OCI-LY1 (cell line): Measurements from ENCODE around the gene ETV7.

ENCODE experiments used
- H2AFZ ChIP-seq: fragments of 200-600 bp; sonication (generic), shearing (Covaris generic); 2 replicates; pipeline ENCODE4 v1.6.0; 2014; ENCODE audit warnings: antibody characterized with exemption, mild to moderate bottlenecking, low read length
- H3F3A ChIP-seq: fragments of 200-600 bp; sonication (generic), shearing (Covaris generic); 2 replicates; pipeline ENCODE4 v1.6.0; 2014; ENCODE audit warnings: mild to moderate bottlenecking, antibody characterized with exemption, low read length, moderate library complexity; ENCODE audit not compliant: insufficient read depth
- H3K27ac ChIP-seq: fragments of 200-600 bp; sonication (generic); 2 replicates; pipeline ENCODE4 v1.5.1; 2014; ENCODE audit warnings: low read length, mixed run types, mild to moderate bottlenecking, low read depth; ENCODE audit not compliant: poor library complexity, severe bottlenecking
- H3K27me3 ChIP-seq: fragments of 200-600 bp; sonication (generic); 2 replicates; pipeline ENCODE4 v1.6.0; 2014; ENCODE audit warnings: antibody characterized with exemption, mild to moderate bottlenecking, low read length, moderate library complexity; ENCODE audit not compliant: insufficient read depth
- H3K36me3 ChIP-seq: fragments of 200-600 bp; sonication (generic); 2 replicates; pipeline ENCODE4 v1.6.1; 2014; ENCODE audit warnings: mild to moderate bottlenecking, antibody characterized with exemption, low read length, moderate library complexity, mixed read lengths; ENCODE audit not compliant: insufficient read depth
- H3K4me1 ChIP-seq: fragments of 200-600 bp; sonication (generic); 2 replicates; pipeline ENCODE4 v1.5.1; 2014; ENCODE audit warnings: mild to moderate bottlenecking, low read length, moderate library complexity; ENCODE audit not compliant: insufficient read depth, severe bottlenecking
- H3K4me2 ChIP-seq: fragments of 200-600 bp; sonication (generic), shearing (Covaris generic); 2 replicates; pipeline ENCODE4 v1.6.1; 2014; ENCODE audit warnings: low read length
- H3K4me3 ChIP-seq: fragments of 200-600 bp; sonication (generic); 2 replicates; pipeline ENCODE4 v1.5.1; 2014; ENCODE audit warnings: low read length, low read depth, mild to moderate bottlenecking, mixed read lengths; ENCODE audit not compliant: poor library complexity, severe bottlenecking
- H3K79me2 ChIP-seq: fragments of 200-600 bp; shearing (Covaris generic); 2 replicates; pipeline ENCODE4 v1.6.1; 2016; ENCODE audit warnings: mixed run types, low read length, mixed read lengths; ENCODE audit not compliant: insufficient read depth
- H3K9ac ChIP-seq: fragments of 200-600 bp; sonication (generic), shearing (Covaris generic); 2 replicates; pipeline ENCODE4 v1.6.1; 2014; ENCODE audit warnings: mild to moderate bottlenecking, low read length, mixed read lengths
- H3K9me2 ChIP-seq: fragments of 200-600 bp; sonication (generic), shearing (Covaris generic); 2 replicates; pipeline ENCODE4 v1.6.1; 2014; ENCODE audit warnings: low read depth, mild to moderate bottlenecking, low read length, mixed read lengths
- H3K9me3 ChIP-seq: fragments of 200-600 bp; shearing (Covaris generic); 2 replicates; pipeline ENCODE4 v1.6.1; 2014; ENCODE audit warnings: low read length, mixed read lengths
- H4K20me1 ChIP-seq: fragments of 200-600 bp; sonication (generic), shearing (Covaris generic); 2 replicates; pipeline ENCODE4 v1.6.0; 2016; ENCODE audit warnings: mild to moderate bottlenecking, low read length; ENCODE audit not compliant: insufficient read depth
- EZH2 ChIP-seq: fragments of 200-600 bp; sonication (generic), shearing (Covaris generic); IDR thresholded peaks from 2 replicates; pipeline ENCODE4 v1.8.0; 2017; ENCODE audit warnings: borderline replicate concordance, mixed run types, mild to moderate bottlenecking, antibody characterized with exemption, low read length, moderate library complexity, mixed read lengths
- TF ChIP-seq, protein P1 (sequence below): fragments of 200-600 bp; sonication (generic), shearing (Covaris generic); IDR thresholded peaks from 2 replicates; pipeline ENCODE4 v1.5.1; 2017; ENCODE audit warnings: mild to moderate bottlenecking, antibody characterized with exemption, low read length, moderate library complexity, mixed read lengths

The ETV7 gene

DNA sequence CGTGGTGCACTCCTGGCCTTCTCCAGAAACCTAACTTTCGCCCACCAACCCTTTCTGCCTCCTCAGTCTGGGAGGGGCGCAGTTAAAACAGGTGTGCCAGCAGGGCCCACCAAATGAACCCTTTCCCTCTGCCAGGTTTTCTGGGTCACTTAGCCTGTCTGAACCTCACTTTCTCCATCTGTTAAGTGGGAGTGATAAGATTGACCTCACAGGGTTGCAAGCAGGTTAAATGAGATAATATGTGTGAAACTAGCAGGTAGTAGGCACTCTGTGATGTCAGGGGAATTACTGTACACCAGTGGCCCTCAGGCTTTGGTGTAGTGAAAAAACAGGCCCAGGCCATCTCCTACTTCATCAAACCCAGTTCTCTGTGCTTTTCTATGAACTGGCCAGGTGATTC is 64.9 kb downstream of the ETV7 start:
- Histone ChIP-seq H3K9me3 (no peaks in the 10 kb centered on the region), H3K9ac (no peak overlapping the region), H3K9me2 (no peaks in the 10 kb centered on the region), H3K27me3 (0 out of 2 replicates have a peak, but pooled peaks cover 14% of the 10 kb centered on the region), H3K79me2 (no peaks in the 10 kb centered on the region), H3K4me1 (no peaks in the 10 kb centered on the region), H3K4me2 (no peak overlapping the region), H3K36me3 (no peaks in the 10 kb centered on the region), H3F3A (no peaks in the 10 kb centered on the region), H2AFZ (no peak overlapping the region), H4K20me1 (no peaks in the 10 kb centered on the region), H3K4me3 (no peak overlapping the region), H3K27ac (no peak overlapping the region)
- TF ChIP-seq, protein P1, sequence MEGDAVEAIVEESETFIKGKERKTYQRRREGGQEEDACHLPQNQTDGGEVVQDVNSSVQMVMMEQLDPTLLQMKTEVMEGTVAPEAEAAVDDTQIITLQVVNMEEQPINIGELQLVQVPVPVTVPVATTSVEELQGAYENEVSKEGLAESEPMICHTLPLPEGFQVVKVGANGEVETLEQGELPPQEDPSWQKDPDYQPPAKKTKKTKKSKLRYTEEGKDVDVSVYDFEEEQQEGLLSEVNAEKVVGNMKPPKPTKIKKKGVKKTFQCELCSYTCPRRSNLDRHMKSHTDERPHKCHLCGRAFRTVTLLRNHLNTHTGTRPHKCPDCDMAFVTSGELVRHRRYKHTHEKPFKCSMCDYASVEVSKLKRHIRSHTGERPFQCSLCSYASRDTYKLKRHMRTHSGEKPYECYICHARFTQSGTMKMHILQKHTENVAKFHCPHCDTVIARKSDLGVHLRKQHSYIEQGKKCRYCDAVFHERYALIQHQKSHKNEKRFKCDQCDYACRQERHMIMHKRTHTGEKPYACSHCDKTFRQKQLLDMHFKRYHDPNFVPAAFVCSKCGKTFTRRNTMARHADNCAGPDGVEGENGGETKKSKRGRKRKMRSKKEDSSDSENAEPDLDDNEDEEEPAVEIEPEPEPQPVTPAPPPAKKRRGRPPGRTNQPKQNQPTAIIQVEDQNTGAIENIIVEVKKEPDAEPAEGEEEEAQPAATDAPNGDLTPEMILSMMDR = no peak
- TF ChIP-seq EZH2 = no peak

DNA sequence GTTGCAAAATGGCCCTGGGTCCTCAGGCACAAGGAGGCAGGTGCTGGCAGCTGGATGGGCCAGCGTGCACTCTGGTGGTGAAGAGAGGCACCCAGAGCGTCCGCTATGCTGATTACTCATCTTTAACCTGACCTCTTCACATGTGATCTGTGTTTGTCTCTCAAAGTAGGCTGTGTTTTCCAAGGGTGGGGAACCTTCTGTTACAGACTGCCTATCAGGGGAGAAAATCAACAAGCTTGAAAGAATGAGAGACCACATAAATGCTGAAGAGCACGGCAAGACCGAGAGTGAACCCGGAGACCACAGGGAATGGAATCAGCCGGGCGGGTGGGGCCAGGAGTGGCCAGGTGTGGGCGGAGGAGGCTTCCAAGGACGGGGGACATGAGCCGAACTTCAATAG is 67.0 kb downstream of the ETV7 start:
- TF ChIP-seq, protein P1 = no peak
- TF ChIP-seq EZH2 = no peak
- Histone ChIP-seq H3K36me3 (no peaks in the 10 kb centered on the region), H3F3A (no peaks in the 10 kb centered on the region), H3K4me2 (no peak overlapping the region), H3K9me3 (no peaks in the 10 kb centered on the region), H2AFZ (no peak overlapping the region), H3K9ac (no peak overlapping the region), H3K27ac (no peak overlapping the region), H3K9me2 (no peaks in the 10 kb centered on the region), H3K79me2 (no peaks in the 10 kb centered on the region), H3K4me3 (no peak overlapping the region), H3K27me3 (0 out of 2 replicates have a peak, but pooled peaks cover 7% of the 10 kb centered on the region), H3K4me1 (no peaks in the 10 kb centered on the region), H4K20me1 (no peaks in the 10 kb centered on the region)

DNA sequence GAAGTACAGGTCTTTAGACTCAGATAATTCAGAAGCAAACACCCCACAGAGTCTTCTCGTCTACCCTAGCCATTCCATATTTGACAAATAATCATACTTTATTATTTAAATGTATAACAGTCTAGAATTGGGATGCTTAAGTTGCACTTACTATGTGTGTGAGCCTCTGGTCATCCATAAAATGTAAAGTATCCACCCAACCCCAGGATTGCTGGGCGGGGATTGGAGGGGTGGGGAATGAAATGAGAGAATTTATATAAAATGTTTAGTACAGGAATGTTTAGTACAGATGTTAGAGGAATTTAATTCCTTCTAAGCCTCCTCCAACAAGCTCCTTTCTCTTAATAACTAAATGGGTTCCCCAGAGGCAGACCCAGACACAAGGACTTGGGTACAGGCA is 67.6 kb downstream of the ETV7 start:
- no peaks in the 10 kb centered on the region for H3K79me2 ChIP-seq
- no peaks in the 10 kb centered on the region for H3K9me2 ChIP-seq
- H3K4me3 ChIP-seq = no peak overlapping the region
- no peaks in the 10 kb centered on the region for H3K9me3 ChIP-seq
- H3K27ac ChIP-seq = no peak overlapping the region
- no peaks in the 10 kb centered on the region for H3F3A ChIP-seq
- H3K36me3 ChIP-seq = no peaks in the 10 kb centered on the region
- H3K4me2 ChIP-seq = no peak overlapping the region
- no peaks in the 10 kb centered on the region for H4K20me1 ChIP-seq
- TF ChIP-seq, protein P1 = no peak
- TF ChIP-seq EZH2 = no peak
- no peak overlapping the region for H2AFZ ChIP-seq
- H3K27me3 ChIP-seq = 0 out of 2 replicates have a peak, but pooled peaks cover 5% of the 10 kb centered on the region
- H3K9ac ChIP-seq = no peak overlapping the region
- no peaks in the 10 kb centered on the region for H3K4me1 ChIP-seq
